Fibroblast of the aortic adventitia (primary cell): ENCODE results near the gene PPP2R1A. TPM values are rescaled to one million over a fixed set of nuclear protein-coding genes. Genes with fewer than 3 reads are reported as not detected.

ENCODE experiments used
- DNase-seq: peaks from one replicate; pipeline ENCODE4 v3.0.0-alpha.2; 2010; ENCODE audit warnings: low read depth
- H3K4me3 ChIP-seq: 2 replicates; pipeline ENCODE4 v1.5.1; 2011; ENCODE audit warnings: low read depth, mild to moderate bottlenecking, control low read depth, low read length, moderate library complexity
- CTCF ChIP-seq: IDR thresholded peaks from 2 replicates; pipeline ENCODE4 v1.5.1; 2011; ENCODE audit warnings: mild to moderate bottlenecking, low read length, control low read depth, inconsistent platforms; ENCODE audit not compliant: insufficient read depth
- total RNA-seq: library from RNA; depleted of rRNA; stranded (reverse); fragments of >200 nt; gene quantifications from 2 replicates; pipeline ENCODE4 v1.2.3, GENCODE V29; 2012; ENCODE audit warnings: low replicate concordance

PPP2R1A gene
- total RNA-seq, 1 donor, result 176 TPM

- DNase-seq, result no peak
- no peak for TF ChIP-seq CTCF
Measured at GRCh38 chr19:52170863-52171320, 19.0 kb upstream of the PPP2R1A start.

GRCh38 chr19:52171321-52172169 is 18.3 kb upstream of the PPP2R1A start, which contains the start of gene ZNF836:
TSS of gene ZNF836 (minus strand) at chr19:52171621. CDS start at chr19:52168072, 3,549 bp downstream.
- H3K4me3 ChIP-seq, result peak within 1 kb of the TSS; percentile 92
- no peak for TF ChIP-seq CTCF
- peak; percentile 69 for DNase-seq

More at GRCh38 chr19:52170863-52171320, 19.0 kb upstream of the PPP2R1A start:
- H3K4me3 ChIP-seq, result peak overlapping the region; percentile 92

- no peak for TF ChIP-seq CTCF
- no peak for DNase-seq
- peak overlapping the region; percentile 92 for H3K4me3 ChIP-seq
Measured at GRCh38 chr19:52172347-52172746, 17.5 kb upstream of the PPP2R1A start.

- H3K4me3 ChIP-seq, result no peak overlapping the region
- no peak for TF ChIP-seq CTCF
- DNase-seq, result no peak
Measured at GRCh38 chr19:52176574-52176973, 13.3 kb upstream of the PPP2R1A start.

- no peak for DNase-seq
- H3K4me3 ChIP-seq, result no peak overlapping the region
- no peak for TF ChIP-seq CTCF
Measured at GRCh38 chr19:52187407-52187806, 2.4 kb upstream of the PPP2R1A start.

GRCh38 chr19:52188822-52189734 is 774 bp upstream of the PPP2R1A start:
- no peak for DNase-seq
- no peak for TF ChIP-seq CTCF
- peak overlapping the region; percentile 57 for H3K4me3 ChIP-seq
